Measurements from ENCODE around the gene RAD51B.

The RAD51B gene

DNA sequence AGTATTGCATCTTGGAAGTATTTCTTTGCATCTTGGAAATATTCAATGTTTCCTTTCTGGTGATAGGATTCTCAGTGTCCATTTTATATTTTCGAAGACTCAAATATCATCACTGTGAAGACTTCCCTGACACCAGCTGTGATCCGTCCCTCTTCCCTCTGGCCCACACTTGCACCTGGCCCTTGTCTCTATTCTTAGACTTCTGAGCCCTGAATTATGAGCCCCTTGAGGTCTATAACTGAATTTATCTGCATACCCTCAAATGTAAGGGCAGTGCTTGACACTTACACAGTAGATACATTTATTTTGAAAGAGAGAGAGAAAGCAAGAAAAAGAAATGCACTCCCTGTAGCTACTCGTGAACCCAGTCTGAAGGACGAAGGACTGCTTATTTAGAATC lies 596.6 kb downstream of the RAD51B start:
- no peak for DNase-seq (ENCODE audit: low read depth)
- TF ChIP-seq, protein P1, sequence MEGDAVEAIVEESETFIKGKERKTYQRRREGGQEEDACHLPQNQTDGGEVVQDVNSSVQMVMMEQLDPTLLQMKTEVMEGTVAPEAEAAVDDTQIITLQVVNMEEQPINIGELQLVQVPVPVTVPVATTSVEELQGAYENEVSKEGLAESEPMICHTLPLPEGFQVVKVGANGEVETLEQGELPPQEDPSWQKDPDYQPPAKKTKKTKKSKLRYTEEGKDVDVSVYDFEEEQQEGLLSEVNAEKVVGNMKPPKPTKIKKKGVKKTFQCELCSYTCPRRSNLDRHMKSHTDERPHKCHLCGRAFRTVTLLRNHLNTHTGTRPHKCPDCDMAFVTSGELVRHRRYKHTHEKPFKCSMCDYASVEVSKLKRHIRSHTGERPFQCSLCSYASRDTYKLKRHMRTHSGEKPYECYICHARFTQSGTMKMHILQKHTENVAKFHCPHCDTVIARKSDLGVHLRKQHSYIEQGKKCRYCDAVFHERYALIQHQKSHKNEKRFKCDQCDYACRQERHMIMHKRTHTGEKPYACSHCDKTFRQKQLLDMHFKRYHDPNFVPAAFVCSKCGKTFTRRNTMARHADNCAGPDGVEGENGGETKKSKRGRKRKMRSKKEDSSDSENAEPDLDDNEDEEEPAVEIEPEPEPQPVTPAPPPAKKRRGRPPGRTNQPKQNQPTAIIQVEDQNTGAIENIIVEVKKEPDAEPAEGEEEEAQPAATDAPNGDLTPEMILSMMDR (IDR thresholded peaks at IDR 0.05; ENCODE audit: low read length, missing control alignments): no peak
- H3K4me3 ChIP-seq (replicated peaks; ENCODE audit: low read depth, low read length): no peak overlapping the region

DNA sequence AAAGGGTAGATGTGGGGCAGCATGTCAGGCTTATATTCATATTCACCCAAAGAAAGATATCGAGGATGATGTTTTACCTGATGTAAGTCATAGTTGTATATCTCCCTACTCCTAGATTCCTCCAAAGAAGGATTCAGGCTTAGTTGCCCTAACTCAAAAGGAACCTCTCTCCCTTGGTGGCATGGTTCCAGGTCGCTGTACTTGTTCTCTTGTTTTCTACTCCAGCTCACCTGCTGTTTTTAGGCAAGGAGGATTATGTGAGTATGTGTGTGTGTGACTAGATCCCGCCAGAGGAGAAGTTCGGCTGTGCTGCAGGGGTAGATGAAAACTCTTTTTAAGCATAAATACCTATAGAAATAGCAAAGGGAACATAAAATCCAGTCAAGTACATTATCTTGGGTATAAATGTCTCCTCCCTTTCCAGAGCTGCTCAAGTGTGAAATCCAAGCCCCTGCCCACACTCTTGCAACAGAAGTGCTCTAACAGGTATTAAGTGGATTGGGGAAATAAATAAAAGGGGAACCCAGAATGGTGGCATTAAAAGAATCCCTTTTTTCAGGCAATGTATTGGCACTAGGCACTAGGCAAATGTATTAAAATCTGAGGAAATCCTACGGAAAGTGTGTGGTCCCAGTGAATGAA lies 597.6 kb downstream of the RAD51B start:
- no peak for DNase-seq (ENCODE audit: low read depth)
- TF ChIP-seq, protein P1 (IDR thresholded peaks at IDR 0.05; ENCODE audit: low read length, missing control alignments): no peak
- no peak overlapping the region for H3K4me3 ChIP-seq (replicated peaks; ENCODE audit: low read depth, low read length)

DNA sequence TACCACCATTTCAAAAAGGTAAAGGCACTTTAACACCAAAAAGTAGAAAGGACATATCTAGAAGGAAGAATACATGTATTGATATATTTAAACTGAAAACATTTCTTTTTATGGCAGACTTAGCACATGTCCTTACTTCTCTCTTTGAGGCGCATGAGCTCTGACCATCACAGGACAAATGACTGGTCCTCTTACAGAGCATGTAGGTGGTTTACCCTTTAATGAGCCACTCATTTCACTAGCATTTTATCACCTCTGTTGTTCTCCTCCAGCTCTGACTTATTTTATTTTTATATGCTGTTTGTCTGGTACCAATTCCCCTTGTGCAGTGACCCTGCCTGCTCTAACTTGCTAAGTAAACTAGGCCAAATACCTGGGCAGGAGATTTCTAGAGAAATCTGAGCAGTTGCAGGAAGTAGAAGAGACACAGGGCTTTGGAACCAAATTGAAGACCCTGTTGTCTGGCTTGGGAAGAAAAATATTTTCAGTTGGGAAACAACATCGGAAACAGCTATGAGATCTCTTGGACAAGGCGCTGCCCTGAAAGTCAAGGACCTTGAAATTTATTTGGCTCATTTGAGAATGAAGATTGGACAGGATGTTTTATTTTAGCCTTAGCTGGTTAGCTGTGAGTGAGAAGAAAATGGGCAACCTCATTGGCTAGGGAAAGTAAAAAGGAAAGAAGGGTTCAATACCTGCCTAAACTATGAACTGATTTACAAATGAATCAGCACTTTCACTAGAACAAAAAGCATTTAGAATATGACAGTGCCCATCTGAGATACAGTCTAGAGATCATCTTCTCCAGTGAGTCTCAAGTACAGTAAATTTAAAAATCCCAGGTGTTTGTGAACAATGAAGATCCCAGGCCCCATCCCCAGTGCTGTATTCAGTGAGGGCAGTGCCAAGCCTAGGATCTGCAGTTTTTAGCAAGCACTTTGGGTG lies 598.9 kb downstream of the RAD51B start:
- DNase-seq (ENCODE audit: low read depth): no peak
- TF ChIP-seq, protein P1 (IDR thresholded peaks at IDR 0.05; ENCODE audit: low read length, missing control alignments): no peak
- H3K4me3 ChIP-seq (replicated peaks; ENCODE audit: low read depth, low read length): no peak overlapping the region

DNA sequence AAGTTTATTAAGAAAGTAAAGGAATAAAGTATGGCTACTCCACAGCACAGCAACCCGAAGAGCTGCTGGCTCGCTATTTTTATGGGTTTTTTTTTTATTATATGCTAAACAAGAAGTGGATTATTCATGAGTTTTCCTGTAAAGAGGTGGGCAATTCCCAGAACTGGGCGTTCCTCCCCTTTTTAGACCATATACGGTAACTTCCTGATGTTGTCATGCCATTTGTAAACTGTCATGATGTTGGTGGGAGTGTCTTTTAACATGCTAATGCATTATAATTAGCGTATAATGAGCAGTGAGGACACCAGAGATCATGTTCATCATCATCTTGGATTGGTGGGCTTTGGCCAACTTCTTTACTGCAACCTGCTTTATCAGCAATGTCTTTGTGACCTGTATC lies 600.8 kb downstream of the RAD51B start:
- no peak for DNase-seq (ENCODE audit: low read depth)
- no peak overlapping the region for H3K4me3 ChIP-seq (replicated peaks; ENCODE audit: low read depth, low read length)
- TF ChIP-seq, protein P1 (IDR thresholded peaks at IDR 0.05; ENCODE audit: low read length, missing control alignments): no peak

DNA sequence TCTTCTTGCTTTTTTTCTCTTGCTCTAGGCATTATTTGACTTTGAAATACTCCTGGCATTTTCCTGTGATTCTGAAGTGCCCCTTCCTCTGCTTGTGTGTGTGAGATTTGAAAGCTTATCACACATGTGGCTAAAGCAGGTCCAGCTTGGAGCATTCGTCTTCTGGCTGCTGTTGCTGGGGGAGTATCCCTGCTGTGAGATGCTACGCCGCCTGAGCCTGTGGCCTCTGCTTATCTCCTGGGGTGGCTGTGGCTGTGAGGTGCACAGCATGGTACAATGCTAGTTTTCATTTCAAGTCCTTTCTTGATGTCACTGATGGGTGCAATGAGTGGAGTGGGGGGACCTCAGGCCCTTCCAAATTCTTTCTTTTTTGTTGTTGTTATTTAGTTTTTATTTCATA lies 601.5 kb downstream of the RAD51B start:
- H3K4me3 ChIP-seq (replicated peaks; ENCODE audit: low read depth, low read length): no peak overlapping the region
- TF ChIP-seq, protein P1 (IDR thresholded peaks at IDR 0.05; ENCODE audit: low read length, missing control alignments): no peak
- DNase-seq (ENCODE audit: low read depth): no peak

DNA sequence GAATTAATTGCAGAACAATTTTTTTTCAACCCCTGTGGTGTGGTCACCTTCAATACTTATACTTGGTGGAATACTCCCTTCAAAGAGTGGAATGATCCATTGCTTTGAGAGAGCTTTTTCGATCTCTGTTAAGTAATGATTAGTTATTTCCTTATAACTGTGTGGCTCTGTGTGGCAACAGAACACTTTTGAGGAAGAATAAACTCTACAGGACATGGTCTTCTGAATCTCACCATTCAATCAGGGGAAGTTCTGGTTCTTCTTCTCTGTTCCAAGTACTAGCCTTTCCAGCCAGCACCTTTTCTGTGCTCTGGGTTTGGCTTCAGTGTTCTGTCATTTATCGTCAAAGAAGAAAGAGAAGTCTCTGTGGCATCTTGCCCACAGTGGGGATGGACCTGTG lies 604.1 kb downstream of the RAD51B start:
- TF ChIP-seq, protein P1 (IDR thresholded peaks at IDR 0.05; ENCODE audit: low read length, missing control alignments): no peak
- H3K4me3 ChIP-seq (replicated peaks; ENCODE audit: low read depth, low read length): no peak overlapping the region
- no peak for DNase-seq (ENCODE audit: low read depth)
